Measurements from ENCODE around the gene C9orf72. TPM values are rescaled to one million over a fixed set of nuclear protein-coding genes. Genes with fewer than 3 reads are reported as not detected.

C9orf72 gene
- total RNA-seq, 1 donor from 2014 or later: 32.9 TPM

DNA sequence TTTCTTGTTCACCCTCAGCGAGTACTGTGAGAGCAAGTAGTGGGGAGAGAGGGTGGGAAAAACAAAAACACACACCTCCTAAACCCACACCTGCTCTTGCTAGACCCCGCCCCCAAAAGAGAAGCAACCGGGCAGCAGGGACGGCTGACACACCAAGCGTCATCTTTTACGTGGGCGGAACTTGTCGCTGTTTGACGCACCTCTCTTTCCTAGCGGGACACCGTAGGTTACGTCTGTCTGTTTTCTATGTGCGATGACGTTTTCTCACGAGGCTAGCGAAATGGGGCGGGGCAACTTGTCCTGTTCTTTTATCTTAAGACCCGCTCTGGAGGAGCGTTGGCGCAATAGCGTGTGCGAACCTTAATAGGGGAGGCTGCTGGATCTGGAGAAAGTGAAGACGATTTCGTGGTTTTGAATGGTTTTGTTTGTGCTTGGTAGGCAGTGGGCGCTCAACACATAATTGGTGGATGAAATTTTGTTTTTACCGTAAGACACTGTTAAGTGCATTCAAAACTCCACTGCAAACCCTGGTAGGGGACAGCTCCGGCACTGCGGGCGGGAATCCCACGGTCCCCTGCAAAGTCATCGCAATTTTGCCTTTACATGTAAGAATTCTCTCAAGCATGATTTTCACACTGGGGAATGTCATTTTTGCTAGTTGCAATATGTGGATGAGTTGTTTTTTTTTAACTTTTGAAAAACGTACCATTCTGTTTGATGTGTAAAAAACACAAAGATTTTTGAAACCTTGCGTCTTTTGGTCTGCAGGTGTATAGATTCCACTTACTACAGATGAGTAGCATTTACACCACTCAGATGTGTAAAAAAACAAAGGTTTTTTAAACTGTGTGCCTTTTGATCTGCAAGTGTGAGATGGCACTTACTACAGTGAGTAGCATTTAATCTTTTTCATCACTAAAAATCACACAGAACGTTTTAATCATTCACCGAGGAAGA is 631 bp upstream of the C9orf72 start:
- TF ChIP-seq, protein P1, sequence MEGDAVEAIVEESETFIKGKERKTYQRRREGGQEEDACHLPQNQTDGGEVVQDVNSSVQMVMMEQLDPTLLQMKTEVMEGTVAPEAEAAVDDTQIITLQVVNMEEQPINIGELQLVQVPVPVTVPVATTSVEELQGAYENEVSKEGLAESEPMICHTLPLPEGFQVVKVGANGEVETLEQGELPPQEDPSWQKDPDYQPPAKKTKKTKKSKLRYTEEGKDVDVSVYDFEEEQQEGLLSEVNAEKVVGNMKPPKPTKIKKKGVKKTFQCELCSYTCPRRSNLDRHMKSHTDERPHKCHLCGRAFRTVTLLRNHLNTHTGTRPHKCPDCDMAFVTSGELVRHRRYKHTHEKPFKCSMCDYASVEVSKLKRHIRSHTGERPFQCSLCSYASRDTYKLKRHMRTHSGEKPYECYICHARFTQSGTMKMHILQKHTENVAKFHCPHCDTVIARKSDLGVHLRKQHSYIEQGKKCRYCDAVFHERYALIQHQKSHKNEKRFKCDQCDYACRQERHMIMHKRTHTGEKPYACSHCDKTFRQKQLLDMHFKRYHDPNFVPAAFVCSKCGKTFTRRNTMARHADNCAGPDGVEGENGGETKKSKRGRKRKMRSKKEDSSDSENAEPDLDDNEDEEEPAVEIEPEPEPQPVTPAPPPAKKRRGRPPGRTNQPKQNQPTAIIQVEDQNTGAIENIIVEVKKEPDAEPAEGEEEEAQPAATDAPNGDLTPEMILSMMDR (conservative IDR thresholded peaks at IDR 0.05): peak; percentile 12
- peak overlapping the region; percentile 100 for H3K27ac Mint-ChIP-seq (ENCODE audit: unreplicated experiment)
- H3K36me3 Mint-ChIP-seq (ENCODE audit: low read depth): peaks cover 5% of the 10 kb centered on the region
- peak; percentile 83 for DNase-seq (ENCODE audit: low read depth, low spot score)
- no peaks in the 10 kb centered on the region for H3K27me3 Mint-ChIP-seq (ENCODE audit: low read depth)
- H3K4me3 Mint-ChIP-seq: peak overlapping the region; percentile 99
- H3K4me1 Mint-ChIP-seq: peaks cover 41% of the 10 kb centered on the region
- H3K9me3 Mint-ChIP-seq: peaks cover 7% of the 10 kb centered on the region

DNA sequence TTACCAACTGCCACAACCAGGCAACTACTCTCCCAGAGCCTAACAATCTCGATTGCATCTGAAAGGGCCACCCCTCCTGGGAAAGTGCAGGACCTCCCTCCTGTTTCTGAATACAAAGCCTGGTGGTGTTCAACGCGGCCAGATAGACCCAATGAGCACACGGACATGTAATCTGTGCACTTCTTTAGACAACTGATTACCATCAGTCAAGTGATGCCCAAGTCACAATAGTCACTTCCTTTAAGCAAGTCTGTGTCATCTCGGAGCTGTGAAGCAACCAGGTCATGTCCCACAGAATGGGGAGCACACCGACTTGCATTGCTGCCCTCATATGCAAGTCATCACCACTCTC is 739 bp downstream of the C9orf72 start:
- no peaks in the 10 kb centered on the region for H3K27me3 Mint-ChIP-seq (ENCODE audit: low read depth)
- peaks cover 7% of the 10 kb centered on the region for H3K36me3 Mint-ChIP-seq (ENCODE audit: low read depth)
- no peaks in the 10 kb centered on the region for H3K9me3 Mint-ChIP-seq
- peak overlapping the region; percentile 99 for H3K4me3 Mint-ChIP-seq
- TF ChIP-seq, protein P1 (conservative IDR thresholded peaks at IDR 0.05): no peak
- H3K4me1 Mint-ChIP-seq: peaks cover 43% of the 10 kb centered on the region
- peak overlapping the region; percentile 100 for H3K27ac Mint-ChIP-seq (ENCODE audit: unreplicated experiment)
- peak; percentile 8 for DNase-seq (ENCODE audit: low read depth, low spot score)

GRCh38 chr9:27572061-27572460 is 1.2 kb downstream of the C9orf72 start:
- Mint-ChIP-seq H3K36me3 (ENCODE audit: low read depth) (peaks cover 9% of the 10 kb centered on the region), H3K4me1 (peaks cover 47% of the 10 kb centered on the region), H3K4me3 (peak overlapping the region; percentile 99), H3K9me3 (no peaks in the 10 kb centered on the region), H3K27ac (ENCODE audit: unreplicated experiment) (peak overlapping the region; percentile 100), H3K27me3 (ENCODE audit: low read depth) (no peaks in the 10 kb centered on the region)
- TF ChIP-seq, protein P1 (conservative IDR thresholded peaks at IDR 0.05): no peak
- DNase-seq (ENCODE audit: low read depth, low spot score): no peak

- H3K9me3 Mint-ChIP-seq: no peaks in the 10 kb centered on the region
Observed at GRCh38 chr9:27571011-27571410, 2.3 kb downstream of the C9orf72 start.

DNA sequence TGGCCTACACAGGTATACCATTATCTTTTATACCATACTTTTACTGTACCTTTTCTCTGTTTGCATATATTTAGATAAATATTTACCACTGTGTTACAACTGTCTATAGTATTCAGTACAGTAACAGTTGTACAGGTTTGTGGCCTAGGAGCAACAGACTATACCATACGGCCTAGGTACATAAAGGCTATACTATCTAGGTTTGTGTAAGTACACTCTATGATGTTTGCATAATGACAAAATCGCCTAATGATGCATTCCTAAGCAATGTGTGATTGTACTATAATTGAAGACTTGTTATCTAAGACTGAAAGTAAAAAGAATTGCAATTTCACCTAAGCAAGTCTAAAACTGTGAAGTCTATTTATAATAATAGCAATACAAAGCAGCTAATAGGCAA is 3.9 kb downstream of the C9orf72 start:
- no peak for DNase-seq (ENCODE audit: low read depth, low spot score)
- Mint-ChIP-seq H3K4me1 (peaks cover 46% of the 10 kb centered on the region), H3K27me3 (ENCODE audit: low read depth) (no peaks in the 10 kb centered on the region), H3K36me3 (ENCODE audit: low read depth) (peaks cover 19% of the 10 kb centered on the region), H3K4me3 (no peak overlapping the region), H3K27ac (ENCODE audit: unreplicated experiment) (no peak overlapping the region), H3K9me3 (no peaks in the 10 kb centered on the region)
- TF ChIP-seq, protein P1 (conservative IDR thresholded peaks at IDR 0.05): no peak

More at GRCh38 chr9:27571011-27571410, 2.3 kb downstream of the C9orf72 start:
- peaks cover 13% of the 10 kb centered on the region for H3K36me3 Mint-ChIP-seq (ENCODE audit: low read depth)
- H3K27me3 Mint-ChIP-seq (ENCODE audit: low read depth): no peaks in the 10 kb centered on the region
- peaks cover 52% of the 10 kb centered on the region for H3K4me1 Mint-ChIP-seq
- peak overlapping the region; percentile 72 for H3K4me3 Mint-ChIP-seq
- TF ChIP-seq, protein P1 (conservative IDR thresholded peaks at IDR 0.05): no peak
- H3K27ac Mint-ChIP-seq (ENCODE audit: unreplicated experiment): no peak overlapping the region
- DNase-seq (ENCODE audit: low read depth, low spot score): no peak

All from neural crest cell (in vitro differentiated cells).